Urinary bladder (tissue), 4 donors: ENCODE measurements around the gene CC2D2B. TPM values are rescaled to one million over a fixed set of nuclear protein-coding genes. Genes with fewer than 3 reads are reported as not detected.
"Not testable (repeated sequence)": the region's sequence is repeated elsewhere in the genome, so short reads cannot be mapped to it uniquely, and the experiment has no call there.

Experiments used
- DNase-seq: peaks from one replicate; pipeline ENCODE4 v3.0.0-alpha.2; 2015; ENCODE audit errors: extremely low spot score
- H3K27ac ChIP-seq: one replicate; pipeline ENCODE4 v1.5.1; 2013; ENCODE audit warnings: low read depth, mild to moderate bottlenecking, moderate library complexity
- H3K36me3 ChIP-seq: one replicate; pipeline ENCODE4 v1.6.1; 2013; ENCODE audit warnings: mild to moderate bottlenecking, moderate library complexity; ENCODE audit not compliant: insufficient read depth
- H3K4me1 ChIP-seq: one replicate; pipeline ENCODE4 v1.6.1; 2013; ENCODE audit warnings: mild to moderate bottlenecking, moderate library complexity; ENCODE audit not compliant: insufficient read depth
- H3K4me3 ChIP-seq: one replicate; pipeline ENCODE4 v1.5.1; 2013; ENCODE audit warnings: low read depth, low read length
- WGBS: extraction: QIAGEN DNeasy Blood & Tissue Kit; methylation state at CpG from one replicate; pipeline ENCODE4 v1.1.7; 2013; 5-methylcytosine and 5-hydroxymethylcytosine counted together
- polyA plus RNA-seq: library from polyadenylated mRNA; stranded (reverse); fragments of 200-250 nt; gene quantifications from one replicate; pipeline ENCODE4 v1.2.3, GENCODE V29; 2013
- total RNA-seq: library from RNA; depleted of rRNA; stranded (reverse); fragments of >200 nt; gene quantifications from one replicate; pipeline ENCODE4 v1.2.3, GENCODE V29; 2014
- donor health status: healthy with polysubstance abuse.
- donor health status: healthy.

The CC2D2B gene
- 13.1 TPM for total RNA-seq
- polyA plus RNA-seq = 0.75 TPM

GRCh38 chr10:95907456-95908253, at the start of gene CC2D2B:
Gene CC2D2B, plus strand, starts transcription at chr10:95907975. Its CDS starts 3,349 bp downstream, at chr10:95911324.
- DNase-seq = peak; percentile 59
- under 1% methylated on average over 69 of the region's 69 CpGs for WGBS
- Histone ChIP-seq H3K4me3 (peak within 1 kb of the TSS; percentile 79), H3K4me1 (no peaks in the 10 kb centered on the region), H3K36me3 (peaks cover 4% of the 10 kb centered on the region), H3K27ac (peak within 1 kb of the TSS; percentile 61)

- H3K36me3 ChIP-seq = no peaks in the 10 kb centered on the region
- H3K4me1 ChIP-seq = no peaks in the 10 kb centered on the region
- no peak overlapping the region for H3K4me3 ChIP-seq
- no peak overlapping the region for H3K27ac ChIP-seq
- 71% methylated on average over 3 of the region's 3 CpGs for WGBS
- no peak for DNase-seq
Measured at GRCh38 chr10:95860166-95860940, 47.4 kb upstream of the CC2D2B start.

GRCh38 chr10:95861386-95861785, 46.4 kb upstream of the CC2D2B start:
- no peak overlapping the region for H3K4me3 ChIP-seq
- H3K27ac ChIP-seq = no peak overlapping the region
- H3K36me3 ChIP-seq = no peaks in the 10 kb centered on the region
- 85% methylated on average over 2 of the region's 2 CpGs for WGBS
- H3K4me1 ChIP-seq = no peaks in the 10 kb centered on the region
- no peak for DNase-seq

- no peaks in the 10 kb centered on the region for H3K4me1 ChIP-seq
- no peaks in the 10 kb centered on the region for H3K36me3 ChIP-seq
- H3K27ac ChIP-seq = no peak overlapping the region
- no peak overlapping the region for H3K4me3 ChIP-seq
- DNase-seq = no peak
- 33% methylated on average over 7 of the region's 7 CpGs for WGBS
Measured at GRCh38 chr10:95864906-95865813, 42.6 kb upstream of the CC2D2B start.

- H3K36me3 ChIP-seq = peaks cover 2% of the 10 kb centered on the region
- H3K27ac ChIP-seq = no peak overlapping the region
- WGBS = 81% methylated on average over 6 of the region's 6 CpGs
- no peaks in the 10 kb centered on the region for H3K4me1 ChIP-seq
- DNase-seq = no peak
- no peak overlapping the region for H3K4me3 ChIP-seq
Measured at GRCh38 chr10:95865814-95866466, 41.8 kb upstream of the CC2D2B start.

- H3K36me3 ChIP-seq = peaks cover 2% of the 10 kb centered on the region
- WGBS = 76% methylated on average over 2 of the region's 2 CpGs
Measured at GRCh38 chr10:95866467-95866842, 41.3 kb upstream of the CC2D2B start.

GRCh38 chr10:95867866-95868265, 39.9 kb upstream of the CC2D2B start:
- H3K36me3 ChIP-seq = peaks cover 2% of the 10 kb centered on the region
- no peak overlapping the region for H3K27ac ChIP-seq
- DNase-seq = no peak
- H3K4me1 ChIP-seq = no peaks in the 10 kb centered on the region
- 92% methylated on average over 4 of the region's 4 CpGs for WGBS
- no peak overlapping the region for H3K4me3 ChIP-seq

More at GRCh38 chr10:95866467-95866842, 41.3 kb upstream of the CC2D2B start:
- Histone ChIP-seq H3K4me3 (no peak overlapping the region), H3K4me1 (no peaks in the 10 kb centered on the region), H3K27ac (no peak overlapping the region)
- no peak for DNase-seq

- 96% methylated on average over 2 of the region's 2 CpGs for WGBS
- no peak overlapping the region for H3K4me3 ChIP-seq
- peaks cover 2% of the 10 kb centered on the region for H3K36me3 ChIP-seq
- no peaks in the 10 kb centered on the region for H3K4me1 ChIP-seq
- no peak overlapping the region for H3K27ac ChIP-seq
- no peak for DNase-seq
Measured at GRCh38 chr10:95872158-95872711, 35.5 kb upstream of the CC2D2B start.

GRCh38 chr10:95873139-95873538, 34.6 kb upstream of the CC2D2B start:
- H3K27ac ChIP-seq = no peak overlapping the region
- H3K4me3 ChIP-seq = no peak overlapping the region
- H3K36me3 ChIP-seq = peaks cover 2% of the 10 kb centered on the region
- no peaks in the 10 kb centered on the region for H3K4me1 ChIP-seq
- no peak for DNase-seq
- WGBS = 95% methylated on average over 2 of the region's 2 CpGs

GRCh38 chr10:95873651-95874050, 34.1 kb upstream of the CC2D2B start:
- 93% methylated on average over 4 of the region's 4 CpGs for WGBS
- Histone ChIP-seq H3K4me3 (no peak overlapping the region), H3K36me3 (peaks cover 2% of the 10 kb centered on the region), H3K27ac (no peak overlapping the region), H3K4me1 (no peaks in the 10 kb centered on the region)
- no peak for DNase-seq

- not testable (repeated sequence) for DNase-seq, H3K27ac ChIP-seq, H3K36me3 ChIP-seq, H3K4me3 ChIP-seq, H3K4me1 ChIP-seq
Measured at GRCh38 chr10:95874783-95875182, 33.0 kb upstream of the CC2D2B start.

GRCh38 chr10:95876756-95877155, 31.0 kb upstream of the CC2D2B start:
- no peaks in the 10 kb centered on the region for H3K4me1 ChIP-seq
- 98% methylated on average over 1 of the region's 1 CpG for WGBS
- no peaks in the 10 kb centered on the region for H3K36me3 ChIP-seq
- no peak overlapping the region for H3K27ac ChIP-seq
- no peak overlapping the region for H3K4me3 ChIP-seq
- no peak for DNase-seq

- Histone ChIP-seq H3K4me1 (no peaks in the 10 kb centered on the region), H3K36me3 (no peaks in the 10 kb centered on the region), H3K27ac (no peak overlapping the region), H3K4me3 (no peak overlapping the region)
- DNase-seq = no peak
Measured at GRCh38 chr10:95877881-95878280, 29.9 kb upstream of the CC2D2B start.
